Astrocyte (in vitro differentiated cells and primary cell): ENCODE results near the gene PRDM2. TPM values are rescaled to one million over a fixed set of nuclear protein-coding genes. Genes with fewer than 3 reads are reported as not detected.

ENCODE experiments used
- DNase-seq: peaks from one replicate; pipeline ENCODE4 v3.0.0-alpha.2; 2010; ENCODE audit warnings: low read depth
- FAIRE-seq: peaks from 2 replicates; lab custom pipeline; 2011; peaks lifted over from hg19 to GRCh38; lab: Jason Lieb, UNC
- H2AFZ ChIP-seq: 2 replicates; pipeline ENCODE4 v1.6.0; 2012; ENCODE audit warnings: low read depth, low read length, inconsistent platforms
- H3K27ac ChIP-seq: 2 replicates; pipeline ENCODE4 v1.5.1; 2011; ENCODE audit warnings: low read depth, low read length, inconsistent platforms
- H3K27me3 ChIP-seq: 2 replicates; pipeline ENCODE4 v1.6.0; 2011; ENCODE audit warnings: low read length, inconsistent platforms; ENCODE audit not compliant: insufficient read depth
- H3K36me3 ChIP-seq: 2 replicates; pipeline ENCODE4 v1.5.1; 2011; ENCODE audit warnings: low read length, inconsistent platforms; ENCODE audit not compliant: insufficient read depth
- H3K4me1 ChIP-seq: 2 replicates; pipeline ENCODE4 v1.5.1; 2011; ENCODE audit warnings: low read length, inconsistent platforms; ENCODE audit not compliant: insufficient read depth
- H3K4me2 ChIP-seq: 2 replicates; pipeline ENCODE4 v1.6.0; 2012; ENCODE audit warnings: low read length, inconsistent platforms
- H3K4me3 ChIP-seq: 2 replicates; pipeline ENCODE4 v1.5.1; 2011; ENCODE audit warnings: low read depth, mild to moderate bottlenecking, low read length, inconsistent platforms; ENCODE audit not compliant: insufficient read depth
- H3K79me2 ChIP-seq: 2 replicates; pipeline ENCODE4 v1.6.0; 2012; ENCODE audit warnings: mild to moderate bottlenecking, low read length, inconsistent platforms; ENCODE audit not compliant: insufficient read depth
- H3K9ac ChIP-seq: 2 replicates; pipeline ENCODE4 v1.6.0; 2012; ENCODE audit warnings: mild to moderate bottlenecking, low read length, inconsistent platforms
- H3K9me3 ChIP-seq: 2 replicates; pipeline ENCODE4 v1.5.1; 2012; ENCODE audit warnings: low read depth, mild to moderate bottlenecking, low read length, inconsistent platforms; ENCODE audit not compliant: insufficient read depth
- H4K20me1 ChIP-seq: 2 replicates; pipeline ENCODE4 v1.6.0; 2012; ENCODE audit warnings: low read length, inconsistent platforms; ENCODE audit not compliant: insufficient read depth
- H3K27ac Mint-ChIP-seq: one replicate; pipeline ENCODE4 v1.8.0; 2021; ENCODE audit warnings: mild to moderate bottlenecking, mixed read lengths; ENCODE audit not compliant: unreplicated experiment
- H3K27me3 Mint-ChIP-seq: one replicate; pipeline ENCODE4 v1.8.0; 2021; ENCODE audit warnings: low read depth, mixed read lengths; ENCODE audit not compliant: unreplicated experiment
- H3K36me3 Mint-ChIP-seq: one replicate; pipeline ENCODE4 v1.8.0; 2021; ENCODE audit warnings: low read depth, mixed read lengths; ENCODE audit not compliant: unreplicated experiment
- H3K4me1 Mint-ChIP-seq: one replicate; pipeline ENCODE4 v1.8.0; 2021; ENCODE audit warnings: low read depth, mixed read lengths; ENCODE audit not compliant: unreplicated experiment
- H3K4me3 Mint-ChIP-seq: one replicate; pipeline ENCODE4 v1.8.0; 2021; ENCODE audit warnings: mild to moderate bottlenecking, moderate library complexity, mixed read lengths; ENCODE audit not compliant: unreplicated experiment
- H3K9me3 Mint-ChIP-seq: one replicate; pipeline ENCODE4 v1.8.0; 2021; ENCODE audit warnings: mild to moderate bottlenecking, mixed read lengths; ENCODE audit not compliant: unreplicated experiment
- EZH2 ChIP-seq: IDR thresholded peaks from 2 replicates; pipeline ENCODE4 v1.6.1; 2012; ENCODE audit warnings: mild to moderate bottlenecking, low read length, inconsistent platforms; ENCODE audit not compliant: insufficient read depth
- total RNA-seq: library from RNA; stranded (reverse); gene quantifications from 2 replicates; pipeline ENCODE4 v1.2.1, GENCODE V29; 2021
- TF ChIP-seq, protein P1 (sequence below): IDR thresholded peaks from 2 replicates; pipeline ENCODE4 v1.5.1; 2011; ENCODE audit warnings: low read depth, mild to moderate bottlenecking, inconsistent platforms, low read length, moderate library complexity; ENCODE audit not compliant: insufficient read depth

PRDM2 gene
- total RNA-seq, 1 donor from 2014 or later = 49.0 TPM

DNA sequence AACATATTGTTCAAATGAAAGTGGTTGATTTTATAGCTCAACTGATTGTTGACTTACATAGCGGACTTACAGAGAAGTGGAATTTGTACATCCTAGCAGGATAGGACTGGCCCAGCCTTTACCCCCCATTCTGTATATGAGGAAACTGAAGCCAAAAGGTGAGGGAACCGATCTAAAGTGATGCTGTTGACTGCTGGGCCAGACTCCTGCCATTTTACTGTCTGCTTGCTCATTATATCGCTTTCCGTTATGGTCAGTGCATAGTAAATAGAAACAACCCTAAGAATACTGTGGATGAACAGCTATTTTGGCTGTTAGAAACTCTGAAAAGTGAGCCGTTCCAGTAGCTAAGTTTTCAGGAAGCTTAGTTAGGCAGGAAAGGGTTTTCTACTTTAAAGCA, 31.9 kb downstream of the PRDM2 start:
- Histone ChIP-seq H3K4me1 (no peaks in the 10 kb centered on the region), H3K9ac (no peak overlapping the region), H3K36me3 (no peaks in the 10 kb centered on the region), H3K27me3 (no peaks in the 10 kb centered on the region), H3K27ac (no peak overlapping the region), H3K4me2 (no peak overlapping the region), H4K20me1 (peaks cover 8% of the 10 kb centered on the region), H3K9me3 (no peaks in the 10 kb centered on the region), H3K79me2 (peaks cover 7% of the 10 kb centered on the region), H2AFZ (no peak overlapping the region), H3K4me3 (no peak overlapping the region)
- FAIRE-seq (no peak), DNase-seq (no peak)
- no peak overlapping the region for H3K4me3 Mint-ChIP-seq
- no peaks in the 10 kb centered on the region for H3K36me3 Mint-ChIP-seq
- TF ChIP-seq EZH2 = no peak
- TF ChIP-seq, protein P1, sequence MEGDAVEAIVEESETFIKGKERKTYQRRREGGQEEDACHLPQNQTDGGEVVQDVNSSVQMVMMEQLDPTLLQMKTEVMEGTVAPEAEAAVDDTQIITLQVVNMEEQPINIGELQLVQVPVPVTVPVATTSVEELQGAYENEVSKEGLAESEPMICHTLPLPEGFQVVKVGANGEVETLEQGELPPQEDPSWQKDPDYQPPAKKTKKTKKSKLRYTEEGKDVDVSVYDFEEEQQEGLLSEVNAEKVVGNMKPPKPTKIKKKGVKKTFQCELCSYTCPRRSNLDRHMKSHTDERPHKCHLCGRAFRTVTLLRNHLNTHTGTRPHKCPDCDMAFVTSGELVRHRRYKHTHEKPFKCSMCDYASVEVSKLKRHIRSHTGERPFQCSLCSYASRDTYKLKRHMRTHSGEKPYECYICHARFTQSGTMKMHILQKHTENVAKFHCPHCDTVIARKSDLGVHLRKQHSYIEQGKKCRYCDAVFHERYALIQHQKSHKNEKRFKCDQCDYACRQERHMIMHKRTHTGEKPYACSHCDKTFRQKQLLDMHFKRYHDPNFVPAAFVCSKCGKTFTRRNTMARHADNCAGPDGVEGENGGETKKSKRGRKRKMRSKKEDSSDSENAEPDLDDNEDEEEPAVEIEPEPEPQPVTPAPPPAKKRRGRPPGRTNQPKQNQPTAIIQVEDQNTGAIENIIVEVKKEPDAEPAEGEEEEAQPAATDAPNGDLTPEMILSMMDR = no peak
- no peaks in the 10 kb centered on the region for H3K27me3 Mint-ChIP-seq
- no peak overlapping the region for H3K27ac Mint-ChIP-seq
- H3K9me3 Mint-ChIP-seq = no peaks in the 10 kb centered on the region
- peaks cover 18% of the 10 kb centered on the region for H3K4me1 Mint-ChIP-seq

- Mint-ChIP-seq H3K27ac (no peak overlapping the region), H3K4me1 (peaks cover 18% of the 10 kb centered on the region), H3K4me3 (no peak overlapping the region), H3K27me3 (no peaks in the 10 kb centered on the region), H3K36me3 (no peaks in the 10 kb centered on the region), H3K9me3 (no peaks in the 10 kb centered on the region)
- H3K4me1 ChIP-seq = no peaks in the 10 kb centered on the region
- H3K4me2 ChIP-seq = no peak overlapping the region
- peaks cover 7% of the 10 kb centered on the region for H3K79me2 ChIP-seq
- H4K20me1 ChIP-seq = peaks cover 8% of the 10 kb centered on the region
- H3K36me3 ChIP-seq = no peaks in the 10 kb centered on the region
- H3K27ac ChIP-seq = no peak overlapping the region
- H2AFZ ChIP-seq = no peak overlapping the region
- H3K9ac ChIP-seq = no peak overlapping the region
- H3K4me3 ChIP-seq = no peak overlapping the region
- DNase-seq (no peak), FAIRE-seq (no peak)
- H3K9me3 ChIP-seq = no peaks in the 10 kb centered on the region
- H3K27me3 ChIP-seq = no peaks in the 10 kb centered on the region
- TF ChIP-seq EZH2 = no peak
- TF ChIP-seq, protein P1 = no peak
These were observed 33.1 kb downstream of the PRDM2 start for GRCh38 chr1:13732971-13733667.

- H3K27me3 Mint-ChIP-seq = no peaks in the 10 kb centered on the region
- Histone ChIP-seq H3K27me3 (no peaks in the 10 kb centered on the region), H2AFZ (no peak overlapping the region), H3K4me2 (no peak overlapping the region), H3K4me1 (no peaks in the 10 kb centered on the region), H4K20me1 (peaks cover 8% of the 10 kb centered on the region), H3K36me3 (no peaks in the 10 kb centered on the region), H3K27ac (no peak overlapping the region), H3K9me3 (no peaks in the 10 kb centered on the region), H3K79me2 (peaks cover 7% of the 10 kb centered on the region), H3K9ac (no peak overlapping the region), H3K4me3 (no peak overlapping the region)
- FAIRE-seq = no peak
- H3K27ac Mint-ChIP-seq = no peak overlapping the region
- H3K4me3 Mint-ChIP-seq = no peak overlapping the region
- DNase-seq = no peak
- H3K36me3 Mint-ChIP-seq = no peaks in the 10 kb centered on the region
- no peaks in the 10 kb centered on the region for H3K9me3 Mint-ChIP-seq
- peaks cover 12% of the 10 kb centered on the region for H3K4me1 Mint-ChIP-seq
- no peak for TF ChIP-seq EZH2
- TF ChIP-seq, protein P1 = no peak
These were observed 33.7 kb downstream of the PRDM2 start for GRCh38 chr1:13733711-13734110.
